Parathyroid adenoma (tissue), 2 donors: Measurements from ENCODE around the gene ZSCAN22.

ENCODE experiments used
- H2AFZ ChIP-seq: fragments of 300-600 bp; sonication (generic); one replicate; pipeline ENCODE4 v1.7.0; 2017; ENCODE audit warnings: antibody characterized with exemption, mild to moderate bottlenecking
- H3K27ac ChIP-seq: fragments of 300-600 bp; sonication (generic); one replicate; pipeline ENCODE4 v1.7.0; 2017
- H3K27me3 ChIP-seq: fragments of 300-600 bp; sonication (generic); one replicate; pipeline ENCODE4 v1.7.0; 2017; ENCODE audit warnings: low read length; ENCODE audit not compliant: control insufficient read depth, insufficient read depth
- H3K36me3 ChIP-seq: fragments of 300-600 bp; sonication (generic); one replicate; pipeline ENCODE4 v1.7.0; 2017; ENCODE audit warnings: low read length; ENCODE audit not compliant: control insufficient read depth, insufficient read depth
- H3K4me1 ChIP-seq: fragments of 300-600 bp; sonication (generic); one replicate; pipeline ENCODE4 v1.7.0; 2017; ENCODE audit warnings: control low read depth
- H3K4me2 ChIP-seq: fragments of 300-600 bp; sonication (generic); one replicate; pipeline ENCODE4 v1.7.0; 2017; ENCODE audit warnings: low read length
- H3K4me3 ChIP-seq: fragments of 300-600 bp; sonication (generic); one replicate; pipeline ENCODE4 v1.7.0; 2017; ENCODE audit warnings: low read depth, low read length
- H3K79me2 ChIP-seq: fragments of 300-600 bp; sonication (generic); one replicate; pipeline ENCODE4 v1.7.0; 2017; ENCODE audit warnings: control low read depth
- H3K9ac ChIP-seq: fragments of 300-600 bp; sonication (generic); one replicate; pipeline ENCODE4 v1.7.0; 2017; ENCODE audit warnings: mild to moderate bottlenecking
- H3K9me3 ChIP-seq: fragments of 300-600 bp; sonication (generic); one replicate; pipeline ENCODE4 v1.7.0; 2017; ENCODE audit warnings: low read length; ENCODE audit not compliant: control insufficient read depth
- TF ChIP-seq, protein P1 (sequence below): fragments of 300-600 bp; sonication (generic); IDR thresholded peaks from one replicate; pipeline ENCODE4 v1.7.0; 2017; ENCODE audit warnings: antibody characterized with exemption, mild to moderate bottlenecking
- donor health status: primary hyperparathyroidism.

Gene ZSCAN22

GRCh38 chr19:58325311-58326022, 1.3 kb upstream of the ZSCAN22 start:
- Histone ChIP-seq H3K4me2 (peak overlapping the region; percentile 82), H3K27me3 (no peaks in the 10 kb centered on the region), H3K4me1 (peaks cover 3% of the 10 kb centered on the region), H3K9me3 (no peaks in the 10 kb centered on the region), H3K79me2 (peaks cover 21% of the 10 kb centered on the region), H3K9ac (no peak overlapping the region), H3K36me3 (no peaks in the 10 kb centered on the region), H2AFZ (no peak overlapping the region), H3K4me3 (no peak overlapping the region), H3K27ac (peak overlapping the region; percentile 98)
- TF ChIP-seq, protein P1, sequence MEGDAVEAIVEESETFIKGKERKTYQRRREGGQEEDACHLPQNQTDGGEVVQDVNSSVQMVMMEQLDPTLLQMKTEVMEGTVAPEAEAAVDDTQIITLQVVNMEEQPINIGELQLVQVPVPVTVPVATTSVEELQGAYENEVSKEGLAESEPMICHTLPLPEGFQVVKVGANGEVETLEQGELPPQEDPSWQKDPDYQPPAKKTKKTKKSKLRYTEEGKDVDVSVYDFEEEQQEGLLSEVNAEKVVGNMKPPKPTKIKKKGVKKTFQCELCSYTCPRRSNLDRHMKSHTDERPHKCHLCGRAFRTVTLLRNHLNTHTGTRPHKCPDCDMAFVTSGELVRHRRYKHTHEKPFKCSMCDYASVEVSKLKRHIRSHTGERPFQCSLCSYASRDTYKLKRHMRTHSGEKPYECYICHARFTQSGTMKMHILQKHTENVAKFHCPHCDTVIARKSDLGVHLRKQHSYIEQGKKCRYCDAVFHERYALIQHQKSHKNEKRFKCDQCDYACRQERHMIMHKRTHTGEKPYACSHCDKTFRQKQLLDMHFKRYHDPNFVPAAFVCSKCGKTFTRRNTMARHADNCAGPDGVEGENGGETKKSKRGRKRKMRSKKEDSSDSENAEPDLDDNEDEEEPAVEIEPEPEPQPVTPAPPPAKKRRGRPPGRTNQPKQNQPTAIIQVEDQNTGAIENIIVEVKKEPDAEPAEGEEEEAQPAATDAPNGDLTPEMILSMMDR = no peak

GRCh38 chr19:58326501-58326913, 287 bp upstream of the ZSCAN22 start:
- Histone ChIP-seq H3K9ac (peak overlapping the region; percentile 85), H3K4me2 (peak overlapping the region; percentile 82), H3K4me3 (peak overlapping the region; percentile 98), H3K79me2 (peaks cover 26% of the 10 kb centered on the region), H3K36me3 (no peaks in the 10 kb centered on the region), H3K27me3 (no peaks in the 10 kb centered on the region), H2AFZ (peak overlapping the region; percentile 99), H3K4me1 (peaks cover 3% of the 10 kb centered on the region), H3K27ac (peak overlapping the region; percentile 98), H3K9me3 (no peaks in the 10 kb centered on the region)
- TF ChIP-seq, protein P1 = no peak

GRCh38 chr19:58328999-58329398, 2.2 kb downstream of the ZSCAN22 start:
- TF ChIP-seq, protein P1 = no peak

GRCh38 chr19:58330458-58330857, 3.7 kb downstream of the ZSCAN22 start:
- Histone ChIP-seq H3K4me2 (no peak overlapping the region), H3K79me2 (peaks cover 26% of the 10 kb centered on the region), H3K36me3 (no peaks in the 10 kb centered on the region), H3K9ac (no peak overlapping the region), H3K27me3 (no peaks in the 10 kb centered on the region), H2AFZ (no peak overlapping the region), H3K4me1 (peaks cover 3% of the 10 kb centered on the region), H3K9me3 (no peaks in the 10 kb centered on the region), H3K27ac (no peak overlapping the region), H3K4me3 (no peak overlapping the region)
- TF ChIP-seq, protein P1 = no peak

More at GRCh38 chr19:58328999-58329398, 2.2 kb downstream of the ZSCAN22 start:
- Histone ChIP-seq H3K9me3 (no peaks in the 10 kb centered on the region), H3K4me2 (no peak overlapping the region), H3K4me3 (no peak overlapping the region), H3K4me1 (peaks cover 3% of the 10 kb centered on the region), H3K36me3 (no peaks in the 10 kb centered on the region), H3K27ac (no peak overlapping the region), H3K9ac (no peak overlapping the region), H3K27me3 (no peaks in the 10 kb centered on the region), H2AFZ (no peak overlapping the region), H3K79me2 (peaks cover 35% of the 10 kb centered on the region)

DNA sequence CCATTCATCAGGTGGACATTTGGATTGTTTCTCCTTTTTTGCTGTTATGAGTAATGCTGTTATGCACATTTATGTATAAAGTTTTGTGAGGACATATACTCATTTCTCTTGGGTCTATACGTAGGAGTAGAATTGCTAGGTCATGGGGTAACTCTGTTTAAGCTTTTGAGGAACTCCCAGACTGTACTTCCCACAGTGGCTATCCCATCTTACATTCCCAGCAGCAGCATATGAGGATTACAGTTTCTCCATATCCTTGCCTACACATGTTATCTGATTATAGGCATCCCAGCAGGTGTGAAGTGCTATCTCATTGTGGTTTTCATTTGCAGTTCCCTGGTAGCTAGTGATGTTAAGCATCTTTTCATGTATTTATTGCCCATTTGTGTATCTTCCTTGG, 5.9 kb downstream of the ZSCAN22 start:
- H2AFZ ChIP-seq = no peak overlapping the region
- H3K4me2 ChIP-seq = no peak overlapping the region
- no peak overlapping the region for H3K27ac ChIP-seq
- H3K4me1 ChIP-seq = no peaks in the 10 kb centered on the region
- no peaks in the 10 kb centered on the region for H3K27me3 ChIP-seq
- TF ChIP-seq, protein P1 = no peak
- H3K9me3 ChIP-seq = no peaks in the 10 kb centered on the region
- no peak overlapping the region for H3K4me3 ChIP-seq
- H3K36me3 ChIP-seq = no peaks in the 10 kb centered on the region
- no peak overlapping the region for H3K9ac ChIP-seq
- H3K79me2 ChIP-seq = peaks cover 23% of the 10 kb centered on the region
